ENCODE data around the gene CDH13. TPM values are rescaled to one million over a fixed set of nuclear protein-coding genes. Genes with fewer than 3 reads are reported as not detected.

Gene CDH13
- total and polyA plus RNA-seq, 2 experiments from 2014 or later = 1.6 to 4.4 TPM

- Histone ChIP-seq H3F3A (replicated peaks; ENCODE audit: low read depth) (no peaks in the 10 kb centered on the region), H3K79me2 (replicated peaks; ENCODE audit: insufficient read depth) (no peaks in the 10 kb centered on the region), H3K4me3 (no peak overlapping the region), H3K4me2 (no peak overlapping the region), H3K4me1 (ENCODE audit: insufficient read depth) (peaks cover 7% of the 10 kb centered on the region), H3K9me2 (ENCODE audit: insufficient read depth) (0 out of 2 replicates have a peak, but pooled peaks cover 8% of the 10 kb centered on the region), H2AFZ (no peak overlapping the region), H4K20me1 (replicated peaks; ENCODE audit: insufficient read depth) (no peaks in the 10 kb centered on the region), H3K36me3 (ENCODE audit: insufficient read depth) (no peaks in the 10 kb centered on the region), H3K27ac (ENCODE audit: low read depth) (no peak overlapping the region), H3K27me3 (ENCODE audit: insufficient read depth) (no peaks in the 10 kb centered on the region)
- H3K27me3 Mint-ChIP-seq (ENCODE audit: insufficient read depth, low read depth, poor library complexity) = peaks cover 6% of the 10 kb centered on the region
- ATAC-seq (no peak), DNase-seq (ENCODE audit: low spot score) (no peak)
- no peaks in the 10 kb centered on the region for H3K36me3 Mint-ChIP-seq (ENCODE audit: low read depth)
- peaks cover 25% of the 10 kb centered on the region for H3K4me1 Mint-ChIP-seq
- H3K27ac Mint-ChIP-seq = no peak overlapping the region
- H3K4me3 Mint-ChIP-seq = no peak overlapping the region
- H3K9me3 Mint-ChIP-seq = no peaks in the 10 kb centered on the region
- no peak for TF ChIP-seq ZNF114 (CRISPR knock-in tag; IDR thresholded peaks at IDR 0.05)
- no peak for TF ChIP-seq JUNB (IDR thresholded peaks at IDR 0.05; ENCODE audit: unreplicated experiment)
- TF ChIP-seq CREB1 (CRISPR knock-in tag; IDR thresholded peaks at IDR 0.05; ENCODE audit: low read depth) = no peak
- TF ChIP-seq EZH2phosphoT487 (IDR thresholded peaks at IDR 0.05; ENCODE audit: unreplicated experiment) = no peak
- no peak for TF ChIP-seq NANOG (IDR thresholded peaks at IDR 0.05; ENCODE audit: borderline replicate concordance)
- TF ChIP-seq STAT1 (IDR thresholded peaks at IDR 0.05; ENCODE audit: unreplicated experiment) = no peak
- TF ChIP-seq, protein P1, sequence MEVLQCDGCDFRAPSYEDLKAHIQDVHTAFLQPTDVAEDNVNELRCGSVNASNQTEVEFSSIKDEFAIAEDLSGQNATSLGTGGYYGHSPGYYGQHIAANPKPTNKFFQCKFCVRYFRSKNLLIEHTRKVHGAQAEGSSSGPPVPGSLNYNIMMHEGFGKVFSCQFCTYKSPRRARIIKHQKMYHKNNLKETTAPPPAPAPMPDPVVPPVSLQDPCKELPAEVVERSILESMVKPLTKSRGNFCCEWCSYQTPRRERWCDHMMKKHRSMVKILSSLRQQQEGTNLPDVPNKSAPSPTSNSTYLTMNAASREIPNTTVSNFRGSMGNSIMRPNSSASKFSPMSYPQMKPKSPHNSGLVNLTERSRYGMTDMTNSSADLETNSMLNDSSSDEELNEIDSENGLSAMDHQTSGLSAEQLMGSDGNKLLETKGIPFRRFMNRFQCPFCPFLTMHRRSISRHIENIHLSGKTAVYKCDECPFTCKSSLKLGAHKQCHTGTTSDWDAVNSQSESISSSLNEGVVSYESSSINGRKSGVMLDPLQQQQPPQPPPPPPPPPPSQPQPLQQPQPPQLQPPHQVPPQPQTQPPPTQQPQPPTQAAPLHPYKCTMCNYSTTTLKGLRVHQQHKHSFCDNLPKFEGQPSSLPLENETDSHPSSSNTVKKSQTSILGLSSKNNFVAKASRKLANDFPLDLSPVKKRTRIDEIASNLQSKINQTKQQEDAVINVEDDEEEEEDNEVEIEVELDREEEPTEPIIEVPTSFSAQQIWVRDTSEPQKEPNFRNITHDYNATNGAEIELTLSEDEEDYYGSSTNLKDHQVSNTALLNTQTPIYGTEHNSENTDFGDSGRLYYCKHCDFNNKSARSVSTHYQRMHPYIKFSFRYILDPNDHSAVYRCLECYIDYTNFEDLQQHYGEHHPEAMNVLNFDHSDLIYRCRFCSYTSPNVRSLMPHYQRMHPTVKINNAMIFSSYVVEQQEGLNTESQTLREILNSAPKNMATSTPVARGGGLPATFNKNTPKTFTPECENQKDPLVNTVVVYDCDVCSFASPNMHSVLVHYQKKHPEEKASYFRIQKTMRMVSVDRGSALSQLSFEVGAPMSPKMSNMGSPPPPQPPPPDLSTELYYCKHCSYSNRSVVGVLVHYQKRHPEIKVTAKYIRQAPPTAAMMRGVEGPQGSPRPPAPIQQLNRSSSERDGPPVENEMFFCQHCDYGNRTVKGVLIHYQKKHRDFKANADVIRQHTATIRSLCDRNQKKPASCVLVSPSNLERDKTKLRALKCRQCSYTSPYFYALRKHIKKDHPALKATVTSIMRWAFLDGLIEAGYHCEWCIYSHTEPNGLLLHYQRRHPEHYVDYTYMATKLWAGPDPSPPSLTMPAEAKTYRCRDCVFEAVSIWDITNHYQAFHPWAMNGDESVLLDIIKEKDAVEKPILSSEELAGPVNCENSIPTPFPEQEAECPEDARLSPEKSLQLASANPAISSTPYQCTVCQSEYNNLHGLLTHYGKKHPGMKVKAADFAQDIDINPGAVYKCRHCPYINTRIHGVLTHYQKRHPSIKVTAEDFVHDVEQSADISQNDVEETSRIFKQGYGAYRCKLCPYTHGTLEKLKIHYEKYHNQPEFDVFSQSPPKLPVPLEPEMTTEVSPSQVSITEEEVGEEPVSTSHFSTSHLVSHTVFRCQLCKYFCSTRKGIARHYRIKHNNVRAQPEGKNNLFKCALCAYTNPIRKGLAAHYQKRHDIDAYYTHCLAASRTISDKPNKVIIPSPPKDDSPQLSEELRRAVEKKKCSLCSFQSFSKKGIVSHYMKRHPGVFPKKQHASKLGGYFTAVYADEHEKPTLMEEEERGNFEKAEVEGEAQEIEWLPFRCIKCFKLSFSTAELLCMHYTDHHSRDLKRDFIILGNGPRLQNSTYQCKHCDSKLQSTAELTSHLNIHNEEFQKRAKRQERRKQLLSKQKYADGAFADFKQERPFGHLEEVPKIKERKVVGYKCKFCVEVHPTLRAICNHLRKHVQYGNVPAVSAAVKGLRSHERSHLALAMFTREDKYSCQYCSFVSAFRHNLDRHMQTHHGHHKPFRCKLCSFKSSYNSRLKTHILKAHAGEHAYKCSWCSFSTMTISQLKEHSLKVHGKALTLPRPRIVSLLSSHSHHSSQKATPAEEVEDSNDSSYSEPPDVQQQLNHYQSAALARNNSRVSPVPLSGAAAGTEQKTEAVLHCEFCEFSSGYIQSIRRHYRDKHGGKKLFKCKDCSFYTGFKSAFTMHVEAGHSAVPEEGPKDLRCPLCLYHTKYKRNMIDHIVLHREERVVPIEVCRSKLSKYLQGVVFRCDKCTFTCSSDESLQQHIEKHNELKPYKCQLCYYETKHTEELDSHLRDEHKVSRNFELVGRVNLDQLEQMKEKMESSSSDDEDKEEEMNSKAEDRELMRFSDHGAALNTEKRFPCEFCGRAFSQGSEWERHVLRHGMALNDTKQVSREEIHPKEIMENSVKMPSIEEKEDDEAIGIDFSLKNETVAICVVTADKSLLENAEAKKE (CRISPR knock-in tag; IDR thresholded peaks at IDR 0.05) = no peak
- no peak for TF ChIP-seq ETS1 (IDR thresholded peaks at IDR 0.05)
- TF ChIP-seq POLR2AphosphoS5 (IDR thresholded peaks at IDR 0.05; ENCODE audit: low read depth) = no peak
- TF ChIP-seq CTCF (conservative IDR thresholded peaks at IDR 0.05; ENCODE audit: low read depth in 2 of 2) = no peak
- TF ChIP-seq EZH2 (IDR thresholded peaks at IDR 0.05; ENCODE audit: low read depth, unreplicated experiment) = no peak
- TF ChIP-seq, protein P2, sequence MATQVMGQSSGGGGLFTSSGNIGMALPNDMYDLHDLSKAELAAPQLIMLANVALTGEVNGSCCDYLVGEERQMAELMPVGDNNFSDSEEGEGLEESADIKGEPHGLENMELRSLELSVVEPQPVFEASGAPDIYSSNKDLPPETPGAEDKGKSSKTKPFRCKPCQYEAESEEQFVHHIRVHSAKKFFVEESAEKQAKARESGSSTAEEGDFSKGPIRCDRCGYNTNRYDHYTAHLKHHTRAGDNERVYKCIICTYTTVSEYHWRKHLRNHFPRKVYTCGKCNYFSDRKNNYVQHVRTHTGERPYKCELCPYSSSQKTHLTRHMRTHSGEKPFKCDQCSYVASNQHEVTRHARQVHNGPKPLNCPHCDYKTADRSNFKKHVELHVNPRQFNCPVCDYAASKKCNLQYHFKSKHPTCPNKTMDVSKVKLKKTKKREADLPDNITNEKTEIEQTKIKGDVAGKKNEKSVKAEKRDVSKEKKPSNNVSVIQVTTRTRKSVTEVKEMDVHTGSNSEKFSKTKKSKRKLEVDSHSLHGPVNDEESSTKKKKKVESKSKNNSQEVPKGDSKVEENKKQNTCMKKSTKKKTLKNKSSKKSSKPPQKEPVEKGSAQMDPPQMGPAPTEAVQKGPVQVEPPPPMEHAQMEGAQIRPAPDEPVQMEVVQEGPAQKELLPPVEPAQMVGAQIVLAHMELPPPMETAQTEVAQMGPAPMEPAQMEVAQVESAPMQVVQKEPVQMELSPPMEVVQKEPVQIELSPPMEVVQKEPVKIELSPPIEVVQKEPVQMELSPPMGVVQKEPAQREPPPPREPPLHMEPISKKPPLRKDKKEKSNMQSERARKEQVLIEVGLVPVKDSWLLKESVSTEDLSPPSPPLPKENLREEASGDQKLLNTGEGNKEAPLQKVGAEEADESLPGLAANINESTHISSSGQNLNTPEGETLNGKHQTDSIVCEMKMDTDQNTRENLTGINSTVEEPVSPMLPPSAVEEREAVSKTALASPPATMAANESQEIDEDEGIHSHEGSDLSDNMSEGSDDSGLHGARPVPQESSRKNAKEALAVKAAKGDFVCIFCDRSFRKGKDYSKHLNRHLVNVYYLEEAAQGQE (IDR thresholded peaks at IDR 0.05; ENCODE audit: unreplicated experiment) = no peak
- no peak for TF ChIP-seq ZNF331 (CRISPR knock-in tag; IDR thresholded peaks at IDR 0.05; ENCODE audit: low read depth)
These were observed 1003.1 kb downstream of the CDH13 start for GRCh38 chr16:83629836-83630235.

Measured in GM23338 (cell line).